IMR-90 (cell line): ENCODE results near the gene CR1L. TPM values are rescaled to one million over a fixed set of nuclear protein-coding genes. Genes with fewer than 3 reads are reported as not detected.

Experiments
- ATAC-seq: fragments of 200-7000 bp; cut with Tn5 transposase; 2 replicates; pipeline ENCODE4 v1.9.1; 2020; ENCODE audit warnings: low read depth, mild to moderate bottlenecking, moderate library complexity
- BruUV-seq: library from RNA; stranded (reverse); fragments of 400-500 nt; replicated peaks from 2 replicates; lab custom pipeline; 2021; lab: Mats Ljungman, UMichigan
- CTCF ChIA-PET: fragments of 300-600 bp; formaldehyde crosslinking; extraction: SDS; loops from one replicate; lab custom pipeline; 2021; ENCODE audit warnings: antibody characterized with exemption; lab: Yijun Ruan, JAX
- POLR2A ChIA-PET: fragments of 300-600 bp; sonication (Branson Sonifier 250); formaldehyde crosslinking; loops from one replicate; lab custom pipeline; 2022; ENCODE audit warnings: antibody characterized with exemption; ENCODE audit not compliant: unreplicated experiment; lab: Charles Lee
- DNase-seq: peaks from one replicate; pipeline ENCODE4 v3.0.0; 2013
- H2AFZ ChIP-seq: replicated peaks from 2 replicates; pipeline ENCODE3; 2013; ENCODE audit warnings: low read length, mild to moderate bottlenecking; ENCODE audit not compliant: poor library complexity
- H2AK5ac ChIP-seq: 2 replicates; pipeline ENCODE4 v1.6.1; 2013; ENCODE audit warnings: low read depth, low read length, inconsistent platforms
- H2AK9ac ChIP-seq: replicated peaks from 2 replicates; pipeline ENCODE3; 2013; ENCODE audit warnings: mild to moderate bottlenecking, low read depth, low read length, moderate library complexity; ENCODE audit not compliant: poor library complexity
- H2BK120ac ChIP-seq: 2 replicates; pipeline ENCODE4 v1.6.1; 2013; ENCODE audit warnings: low read depth, low read length, inconsistent platforms
- H2BK15ac ChIP-seq: 3 replicates; pipeline ENCODE4 v1.6.1; 2013; ENCODE audit warnings: low read depth, low read length, inconsistent platforms
- H2BK20ac ChIP-seq: 2 replicates; pipeline ENCODE4 v1.6.1; 2013; ENCODE audit warnings: low read depth, mild to moderate bottlenecking, inconsistent platforms, low read length, moderate library complexity
- H2BK5ac ChIP-seq: 2 replicates; pipeline ENCODE4 v1.6.1; 2013; ENCODE audit warnings: mild to moderate bottlenecking, low read depth, low read length, inconsistent platforms; ENCODE audit not compliant: poor library complexity, severe bottlenecking
- H3K14ac ChIP-seq: replicated peaks from 2 replicates; pipeline ENCODE4 v1.6.1; 2013; ENCODE audit warnings: low read depth, low read length, inconsistent platforms
- H3K18ac ChIP-seq: 2 replicates; pipeline ENCODE4 v1.6.1; 2013; ENCODE audit warnings: low read depth, low read length, control low read depth
- H3K23ac ChIP-seq: 2 replicates; pipeline ENCODE4 v1.6.1; 2013; ENCODE audit warnings: low read depth, low read length, inconsistent platforms
- H3K27ac ChIP-seq: 2 replicates; pipeline ENCODE4 v1.5.1; 2013; ENCODE audit warnings: mild to moderate bottlenecking, control low read depth, low read length; ENCODE audit not compliant: insufficient read depth
- H3K27me3 ChIP-seq: 2 replicates; pipeline ENCODE4 v1.6.1; 2013; ENCODE audit warnings: low read length; ENCODE audit not compliant: control insufficient read depth, insufficient read depth
- H3K36me3 ChIP-seq: 2 replicates; pipeline ENCODE4 v1.6.1; 2013; ENCODE audit warnings: low read length, mixed read lengths; ENCODE audit not compliant: control insufficient read depth, insufficient read depth
- H3K4ac ChIP-seq: 2 replicates; pipeline ENCODE4 v1.6.1; 2013; ENCODE audit warnings: low read depth, low read length, inconsistent platforms
- H3K4me1 ChIP-seq: 2 replicates; pipeline ENCODE4 v1.6.1; 2013; ENCODE audit warnings: low read length, mixed read lengths; ENCODE audit not compliant: control insufficient read depth, insufficient read depth
- H3K4me2 ChIP-seq: 2 replicates; pipeline ENCODE4 v1.6.1; 2013; ENCODE audit warnings: low read depth, mild to moderate bottlenecking, control low read depth, low read length, moderate library complexity
- H3K4me3 ChIP-seq: 2 replicates; pipeline ENCODE4 v1.5.1; 2013; ENCODE audit warnings: low read depth, mild to moderate bottlenecking, control low read depth, low read length, moderate library complexity; ENCODE audit not compliant: insufficient read depth
- H3K56ac ChIP-seq: 2 replicates; pipeline ENCODE4 v1.6.1; 2013; ENCODE audit warnings: low read length, inconsistent platforms; ENCODE audit not compliant: insufficient read depth; ENCODE audit errors: extremely low read depth
- H3K79me1 ChIP-seq, 2 experiments: 2 replicates each; pipeline ENCODE4 v1.6.1; 2013; ENCODE audit warnings: low read length in 2 of 2, inconsistent platforms in 1 of 2, low read depth in 1 of 2
- H3K9ac ChIP-seq: 2 replicates; pipeline ENCODE4 v1.6.1; 2013; ENCODE audit warnings: low read depth, low read length, control low read depth
- H3K9me1 ChIP-seq: 2 replicates; pipeline ENCODE4 v1.6.1; 2013; ENCODE audit warnings: low read length, inconsistent platforms; ENCODE audit not compliant: insufficient read depth
- H3K9me3 ChIP-seq: 2 replicates; pipeline ENCODE4 v1.6.1; 2013; ENCODE audit warnings: low read length; ENCODE audit not compliant: control insufficient read depth, insufficient read depth
- H4K20me1 ChIP-seq: 2 replicates; pipeline ENCODE4 v1.6.1; 2013; ENCODE audit warnings: low read length, inconsistent platforms; ENCODE audit not compliant: insufficient read depth
- H4K5ac ChIP-seq: 2 replicates; pipeline ENCODE4 v1.6.1; 2013; ENCODE audit warnings: mild to moderate bottlenecking, low read depth, low read length, control low read depth
- H4K8ac ChIP-seq, 2 experiments: 2 replicates each; pipeline ENCODE4 v1.6.1; 2013; ENCODE audit warnings: low read depth in 2 of 2, low read length in 2 of 2, control low read depth in 1 of 2, inconsistent platforms in 1 of 2
- H4K91ac ChIP-seq: 2 replicates; pipeline ENCODE4 v1.6.1; 2013; ENCODE audit warnings: low read depth, low read length, inconsistent platforms; ENCODE audit not compliant: insufficient read depth
- RAD21 ChIP-seq: IDR thresholded peaks from 2 replicates; pipeline ENCODE4 v1.6.1; 2012; ENCODE audit warnings: low read length, improper control_type of control experiment
- SMC3 ChIP-seq: fragments of 150-350 bp; IDR thresholded peaks from 2 replicates; pipeline ENCODE4 v1.6.1; 2016; ENCODE audit warnings: low read depth, mild to moderate bottlenecking, antibody characterized with exemption, low read length, moderate library complexity
- WGBS, 2 experiments: methylation state at CpG; one replicate each; pipeline versions ENCODE4 v1.1.5 to v1.1.7; 2013; ENCODE audit warnings: missing lambda C conversion rate in 2 of 2; ENCODE audit not compliant: insufficient read length in 1 of 2; ENCODE audit errors: extremely low coverage in 2 of 2; 5-methylcytosine and 5-hydroxymethylcytosine counted together
- dilution Hi-C: fragments of 300-500 bp; cut with HindIII; formaldehyde crosslinking; loops from one replicate; pipeline ENCODE4 v1.14.3; 2018; ENCODE audit warnings: low sequenced_read_pairs; ENCODE audit not compliant: unreplicated experiment
- in situ Hi-C: fragments of 300-500 bp; cut with MboI; formaldehyde crosslinking; loops from 3 replicates; pipeline ENCODE4 v1.14.3; 2019; ENCODE audit warnings: low sequenced_read_pairs, inconsistent platforms, mixed read lengths
- intact Hi-C: fragments of 100-400 bp; cut with micrococcal nuclease; formaldehyde crosslinking; loops from 2 replicates; pipeline ENCODE4 v1.10.0; 2022
- polyA plus RNA-seq, 3 experiments: library from polyadenylated mRNA; depleted of rRNA; stranded (reverse); fragments of >200 nt; gene quantifications; 2 replicates each; pipeline ENCODE4 v1.2.3, GENCODE V29; 2012; ENCODE audit warnings: low replicate concordance in 1 of 3
- total RNA-seq: library from RNA; depleted of rRNA; stranded (reverse); fragments of >200 nt; gene quantifications from 2 replicates; pipeline ENCODE4 v1.2.3, GENCODE V29; 2012

The CR1L gene
- total and polyA plus RNA-seq, 2 of the 4 experiments (the other 2 are of a cell fraction): not detected

DNA sequence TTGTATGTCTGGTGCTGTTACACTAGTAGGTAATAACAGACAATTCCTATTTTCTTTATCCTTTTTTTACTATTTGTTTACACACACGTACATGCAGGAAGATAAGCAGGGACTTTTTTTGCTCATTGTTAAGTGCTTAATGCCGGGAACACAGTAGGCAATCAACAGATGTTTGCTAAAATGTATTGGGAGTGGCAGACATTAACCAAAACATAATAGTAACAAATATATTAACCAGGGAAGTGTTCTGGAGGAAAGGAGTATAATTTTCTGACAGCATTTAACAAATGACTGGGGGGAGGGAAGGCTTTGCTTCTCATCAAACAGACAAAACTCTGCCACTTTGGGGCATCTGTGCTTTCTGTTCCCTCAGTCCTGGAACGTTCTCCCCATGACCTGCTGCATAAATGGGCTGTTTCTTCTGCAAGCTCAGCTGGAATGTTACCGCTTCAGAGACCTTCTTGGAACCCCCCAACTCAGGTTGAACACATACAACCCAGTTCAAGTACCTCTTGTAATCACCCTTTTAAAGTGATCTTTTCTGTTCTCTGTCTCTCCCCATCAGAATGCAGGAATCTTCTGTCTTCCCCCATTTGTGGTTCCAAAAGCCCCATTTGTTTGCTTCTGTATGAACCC, 2.1 kb downstream of the CR1L start:
- dilution Hi-C loops (no loop called here), in situ Hi-C loops (no loop called here), intact Hi-C loops (no loop called here)
- no TSS peak for BruUV-seq
- no peak overlapping the region for H3K4ac ChIP-seq
- no peak overlapping the region for H2AK9ac ChIP-seq
- H3K23ac ChIP-seq: no peak overlapping the region
- no peaks in the 10 kb centered on the region for H4K20me1 ChIP-seq
- no peak overlapping the region for H3K27ac ChIP-seq
- H3K9ac ChIP-seq: no peak overlapping the region
- H3K79me1 ChIP-seq: no peaks in the 10 kb centered on the region
- no peak overlapping the region for H2BK15ac ChIP-seq
- ChIA-PET POLR2A (no interaction called here), CTCF (no interaction called here)
- H3K9me1 ChIP-seq: no peaks in the 10 kb centered on the region
- no peak overlapping the region for H2AFZ ChIP-seq
- WGBS, 2 experiments: 60% methylated on average over 1 of the region's 4 CpGs; no CpG with 5 or more reads in 1 of the 2 experiments
- no peak overlapping the region for H3K56ac ChIP-seq
- H3K14ac ChIP-seq: no peak overlapping the region
- H2BK20ac ChIP-seq: no peak overlapping the region
- no peaks in the 10 kb centered on the region for H3K36me3 ChIP-seq
- H3K4me1 ChIP-seq: no peaks in the 10 kb centered on the region
- peaks cover 20% of the 10 kb centered on the region for H3K27me3 ChIP-seq
- H3K18ac ChIP-seq: no peak overlapping the region
- H2AK5ac ChIP-seq: no peak overlapping the region
- H4K8ac ChIP-seq: no peak overlapping the region
- DNase-seq: no peak
- TF ChIP-seq RAD21 (no peak), SMC3 (no peak)
- no peak overlapping the region for H3K4me3 ChIP-seq
- no peak overlapping the region for H3K4me2 ChIP-seq
- no peak overlapping the region for H2BK120ac ChIP-seq
- no peaks in the 10 kb centered on the region for H3K9me3 ChIP-seq
- no peak for ATAC-seq
- H2BK5ac ChIP-seq: no peak overlapping the region
- no peak overlapping the region for H4K91ac ChIP-seq
- no peak overlapping the region for H4K5ac ChIP-seq
